ENCODE results near the gene C9orf72.

C9orf72 gene

GRCh38 chr9:27602954-27603353, 29.7 kb upstream of the C9orf72 start:
- DNase-seq (ENCODE audit: low read depth), result no peak
- no peak overlapping the region for H3K4me3 ChIP-seq (ENCODE audit: control insufficient read depth, low read depth, low read length)
- TF ChIP-seq CTCF (conservative IDR thresholded peaks at IDR 0.05; ENCODE audit: control insufficient read depth, insufficient read depth, low read depth, low read length), result no peak

GRCh38 chr9:27602142-27602861, 29.0 kb upstream of the C9orf72 start:
- no peak for TF ChIP-seq CTCF (conservative IDR thresholded peaks at IDR 0.05; ENCODE audit: control insufficient read depth, insufficient read depth, low read depth, low read length)
- no peak overlapping the region for H3K4me3 ChIP-seq (ENCODE audit: control insufficient read depth, low read depth, low read length)
- DNase-seq (ENCODE audit: low read depth), result no peak

GRCh38 chr9:27601396-27601795, 28.1 kb upstream of the C9orf72 start:
- no peak overlapping the region for H3K4me3 ChIP-seq (ENCODE audit: control insufficient read depth, low read depth, low read length)
- no peak for DNase-seq (ENCODE audit: low read depth)
- TF ChIP-seq CTCF (conservative IDR thresholded peaks at IDR 0.05; ENCODE audit: control insufficient read depth, insufficient read depth, low read depth, low read length), result no peak

GRCh38 chr9:27600256-27600655, 27.0 kb upstream of the C9orf72 start:
- no peak overlapping the region for H3K4me3 ChIP-seq (ENCODE audit: control insufficient read depth, low read depth, low read length)
- no peak for DNase-seq (ENCODE audit: low read depth)
- no peak for TF ChIP-seq CTCF (conservative IDR thresholded peaks at IDR 0.05; ENCODE audit: control insufficient read depth, insufficient read depth, low read depth, low read length)

- no peak for DNase-seq (ENCODE audit: low read depth)
- H3K4me3 ChIP-seq (ENCODE audit: control insufficient read depth, low read depth, low read length), result no peak overlapping the region
- TF ChIP-seq CTCF (conservative IDR thresholded peaks at IDR 0.05; ENCODE audit: control insufficient read depth, insufficient read depth, low read depth, low read length), result no peak
Measured at GRCh38 chr9:27599870-27600238, 26.6 kb upstream of the C9orf72 start.

- H3K4me3 ChIP-seq (ENCODE audit: control insufficient read depth, low read depth, low read length), result no peak overlapping the region
- no peak for DNase-seq (ENCODE audit: low read depth)
- no peak for TF ChIP-seq CTCF (conservative IDR thresholded peaks at IDR 0.05; ENCODE audit: control insufficient read depth, insufficient read depth, low read depth, low read length)
Measured at GRCh38 chr9:27599102-27599869, 26.0 kb upstream of the C9orf72 start.

All from fibroblast of mammary gland (primary cell).